HFFc6 (cell line): Measurements from ENCODE around the gene RHD. TPM values are rescaled to one million over a fixed set of nuclear protein-coding genes. Genes with fewer than 3 reads are reported as not detected.
"Not testable (repeated sequence)": the region's sequence is repeated elsewhere in the genome, so short reads cannot be mapped to it uniquely, and the experiment has no call there.

Experiments used
- DNase-seq: peaks from one replicate; pipeline ENCODE4 v3.0.0-alpha.2; 2018
- H3K27ac Mint-ChIP-seq: 2 replicates; pipeline ENCODE4 v1.8.0; 2020; ENCODE audit warnings: mild to moderate bottlenecking, mixed read lengths
- H3K27me3 Mint-ChIP-seq: 2 replicates; pipeline ENCODE4 v1.8.0; 2021; ENCODE audit warnings: mild to moderate bottlenecking, moderate library complexity, mixed read lengths; ENCODE audit not compliant: insufficient read depth
- H3K36me3 Mint-ChIP-seq: 2 replicates; pipeline ENCODE4 v1.8.0; 2021; ENCODE audit warnings: low read depth, mixed read lengths
- H3K4me1 Mint-ChIP-seq: 2 replicates; pipeline ENCODE4 v1.8.0; 2020; ENCODE audit warnings: low read depth, mixed read lengths
- H3K4me3 Mint-ChIP-seq: 2 replicates; pipeline ENCODE4 v1.8.0; 2020; ENCODE audit warnings: mild to moderate bottlenecking, moderate library complexity, mixed read lengths
- H3K9me3 Mint-ChIP-seq: 2 replicates; pipeline ENCODE4 v1.8.0; 2020; ENCODE audit warnings: mild to moderate bottlenecking, mixed read lengths
- CTCF ChIP-seq: fragments of 200-600 bp; sonication (generic); IDR thresholded peaks from 2 replicates; pipeline ENCODE4 v1.5.0; 2021; ENCODE audit warnings: antibody characterized with exemption, mild to moderate bottlenecking
- total RNA-seq, 6 experiments: library from RNA; stranded (reverse); fragmentation: NEBNext Ultra II Directional; extraction: Animal tissue kit (Norgen Biotek cat#: 25700); gene quantifications; 2 replicates in 1 of 6; 3 replicates in 5 of 6; pipeline ENCODE4 v1.2.3, GENCODE V29; 2021

Gene RHD
- total RNA-seq, 6 experiments from 2014 or later = not detected

- Mint-ChIP-seq H3K4me1 (peaks cover 9% of the 10 kb centered on the region), H3K27ac (no peak overlapping the region), H3K9me3 (no peaks in the 10 kb centered on the region), H3K4me3 (no peak overlapping the region), H3K36me3 (no peaks in the 10 kb centered on the region), H3K27me3 (no peaks in the 10 kb centered on the region)
- no peak for DNase-seq
- no peak for TF ChIP-seq CTCF
These were observed 96.9 kb downstream of the RHD start for GRCh38 chr1:25369241-25369640.

- not testable (repeated sequence) for H3K27ac Mint-ChIP-seq, H3K9me3 Mint-ChIP-seq, H3K27me3 Mint-ChIP-seq, H3K4me3 Mint-ChIP-seq, H3K36me3 Mint-ChIP-seq, H3K4me1 Mint-ChIP-seq, DNase-seq
These were observed 97.5 kb downstream of the RHD start for GRCh38 chr1:25369691-25370271.

- H3K4me3 Mint-ChIP-seq = peak overlapping the region; percentile 42; the same call in 1 of the 2 replicates
- not testable (repeated sequence) for H3K4me1 Mint-ChIP-seq, H3K9me3 Mint-ChIP-seq, H3K36me3 Mint-ChIP-seq, H3K27me3 Mint-ChIP-seq
- H3K27ac Mint-ChIP-seq = peak overlapping the region; percentile 91
- DNase-seq = peak; percentile 77
These were observed 99.4 kb downstream of the RHD start for GRCh38 chr1:25371757-25372156.

- H3K4me3 Mint-ChIP-seq, H3K36me3 Mint-ChIP-seq, H3K27me3 Mint-ChIP-seq, H3K9me3 Mint-ChIP-seq, DNase-seq, H3K27ac Mint-ChIP-seq: not testable (repeated sequence)
- peaks cover 21% of the 10 kb centered on the region for H3K4me1 Mint-ChIP-seq
These were observed 106.1 kb downstream of the RHD start for GRCh38 chr1:25378367-25378766.

Other genes with a start within 250 kb of the RHD start
- gene SYF2, start 40.0 kb upstream of the RHD start, total RNA-seq = 10 to 100 TPM; 30.7 to 44.1 (median 34.4) TPM
- 10 to 100 TPM; 63.4 to 85.2 (median 81.6) TPM for gene RSRP1, start 25.1 kb upstream of the RHD start, total RNA-seq
- gene TMEM50A, start 65.8 kb downstream of the RHD start, total RNA-seq = 100 to 1,000 TPM; 166 to 270 (median 254) TPM
- 1 to 10 TPM in 1 of 6 experiments, under 1 TPM in 5; 0.45 to 1.2 (median 0.54) TPM for gene RHCE, start 148.3 kb downstream of the RHD start, total RNA-seq
- gene MACO1, start 158.4 kb downstream of the RHD start, total RNA-seq = 10 to 100 TPM; 13.7 to 15.1 (median 14.4) TPM